HG03095 (cell line): ENCODE results near the gene DMXL2.
"Not testable (repeated sequence)": the region's sequence is repeated elsewhere in the genome, so short reads cannot be mapped to it uniquely, and the experiment has no call there.

ENCODE experiments used
- ATAC-seq: cut with Tn5 transposase; IDR thresholded peaks from one replicate; pipeline ENCODE4 v1.9.1; 2021; ENCODE audit warnings: moderate library complexity; ENCODE audit not compliant: unreplicated experiment

DMXL2 gene, protein sequence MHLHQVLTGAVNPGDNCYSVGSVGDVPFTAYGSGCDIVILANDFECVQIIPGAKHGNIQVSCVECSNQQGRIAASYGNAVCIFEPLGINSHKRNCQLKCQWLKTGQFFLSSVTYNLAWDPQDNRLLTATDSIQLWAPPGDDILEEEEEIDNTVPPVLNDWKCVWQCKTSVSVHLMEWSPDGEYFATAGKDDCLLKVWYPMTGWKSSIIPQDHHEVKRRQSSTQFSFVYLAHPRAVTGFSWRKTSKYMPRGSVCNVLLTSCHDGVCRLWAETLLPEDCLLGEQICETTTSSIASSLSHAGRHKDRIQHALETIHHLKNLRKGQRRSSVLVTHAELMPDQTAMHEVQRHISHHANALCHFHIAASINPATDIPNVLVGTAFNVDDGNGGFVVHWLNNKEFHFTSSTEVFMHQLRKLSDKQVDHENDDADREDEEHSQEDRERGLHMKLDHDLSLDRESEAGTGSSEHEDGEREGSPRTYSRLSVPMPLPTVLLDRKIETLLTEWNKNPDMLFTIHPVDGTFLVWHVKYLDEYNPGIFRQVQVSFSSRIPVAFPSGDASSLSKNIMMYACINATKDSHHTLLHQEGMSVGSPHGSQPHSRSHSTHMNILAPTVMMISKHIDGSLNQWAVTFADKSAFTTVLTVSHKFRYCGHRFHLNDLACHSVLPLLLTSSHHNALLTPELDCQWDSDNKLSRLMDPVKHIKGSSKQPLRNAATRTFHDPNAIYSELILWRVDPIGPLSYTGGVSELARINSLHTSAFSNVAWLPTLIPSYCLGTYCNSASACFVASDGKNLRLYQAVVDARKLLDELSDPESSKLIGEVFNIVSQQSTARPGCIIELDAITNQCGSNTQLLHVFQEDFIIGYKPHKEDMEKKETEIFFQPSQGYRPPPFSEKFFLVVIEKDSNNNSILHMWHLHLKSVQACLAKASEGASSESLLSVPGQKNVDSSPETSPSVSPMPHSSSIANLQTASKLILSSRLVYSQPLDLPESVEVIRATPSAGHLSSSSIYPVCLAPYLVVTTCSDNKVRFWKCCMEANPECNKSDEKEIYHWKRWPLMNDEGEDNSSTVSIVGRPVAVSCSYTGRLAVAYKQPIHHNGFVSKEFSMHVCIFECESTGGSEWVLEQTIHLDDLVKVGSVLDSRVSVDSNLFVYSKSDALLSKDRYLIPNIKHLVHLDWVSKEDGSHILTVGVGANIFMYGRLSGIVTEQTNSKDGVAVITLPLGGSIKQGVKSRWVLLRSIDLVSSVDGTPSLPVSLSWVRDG (N-terminal part only)

DNA sequence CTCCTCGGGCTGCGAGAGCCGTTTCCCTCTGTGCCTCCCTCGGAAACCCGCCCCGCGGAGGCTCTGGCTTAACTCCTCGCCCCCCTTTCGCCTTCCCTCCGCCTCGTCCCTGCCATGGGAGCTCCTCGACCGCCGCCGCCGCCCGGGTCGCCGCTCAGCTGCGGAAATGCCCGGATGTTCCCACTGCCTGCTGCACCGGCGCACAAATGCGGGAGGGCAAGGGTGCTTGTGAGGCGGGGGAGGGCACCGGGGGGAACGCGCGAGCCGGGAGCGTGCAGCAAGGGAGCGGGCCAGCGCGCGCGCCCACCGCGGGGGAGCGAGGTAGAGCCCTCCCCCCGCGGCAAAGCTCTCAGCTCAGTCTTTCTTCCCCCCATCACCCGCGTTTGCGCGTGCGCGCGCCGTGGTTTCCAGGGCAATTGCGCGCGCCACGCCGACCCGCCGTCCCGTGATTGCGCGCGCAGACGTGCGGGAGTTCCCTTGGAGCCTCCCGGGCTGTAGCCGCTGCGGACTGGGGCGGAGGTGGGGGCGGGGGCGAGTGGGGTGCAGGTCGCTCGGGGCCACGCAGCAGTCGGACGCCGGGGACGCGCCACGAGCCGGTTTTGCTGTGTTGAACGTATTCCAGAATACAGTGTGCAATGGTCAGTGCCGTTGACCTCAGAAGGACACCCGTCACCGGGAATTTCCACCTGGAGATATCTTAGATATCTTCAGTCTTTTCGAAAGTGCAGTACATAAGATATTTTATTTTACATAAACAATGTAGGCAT lies at the start of gene DMXL2:
Gene DMXL2, minus strand, starts transcription at position 168 of the 767 bp plus-strand sequence. CDS start 226 bp downstream, outside the sequence.
- peak; percentile 21 for ATAC-seq

DNA sequence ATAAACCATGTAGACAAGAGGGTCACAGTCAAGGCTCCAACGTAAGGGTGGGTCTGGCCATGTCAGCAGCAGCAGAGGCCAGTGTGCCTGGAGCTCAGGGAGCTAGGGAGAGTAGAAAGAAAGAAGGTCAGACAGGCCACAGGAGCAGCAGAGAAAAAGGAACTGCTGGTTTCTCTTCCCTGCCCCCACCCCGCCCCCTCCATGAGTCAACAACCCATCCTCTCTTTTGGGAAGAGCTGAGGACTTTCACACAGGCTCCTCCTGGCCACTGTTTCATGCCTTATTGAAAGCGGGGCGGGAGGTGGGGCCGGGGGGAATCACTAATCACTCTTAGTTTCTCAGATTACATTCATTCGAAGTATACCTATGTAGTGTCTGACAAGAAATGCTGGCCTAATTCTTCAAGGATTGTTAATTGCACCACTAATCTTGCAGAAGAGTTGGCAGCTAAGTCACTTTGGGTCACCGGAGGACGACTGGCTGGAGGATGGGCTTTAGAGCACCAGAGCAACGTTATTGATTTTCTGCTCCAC lies 49.6 kb upstream of the DMXL2 start:
- no peak for ATAC-seq

DNA sequence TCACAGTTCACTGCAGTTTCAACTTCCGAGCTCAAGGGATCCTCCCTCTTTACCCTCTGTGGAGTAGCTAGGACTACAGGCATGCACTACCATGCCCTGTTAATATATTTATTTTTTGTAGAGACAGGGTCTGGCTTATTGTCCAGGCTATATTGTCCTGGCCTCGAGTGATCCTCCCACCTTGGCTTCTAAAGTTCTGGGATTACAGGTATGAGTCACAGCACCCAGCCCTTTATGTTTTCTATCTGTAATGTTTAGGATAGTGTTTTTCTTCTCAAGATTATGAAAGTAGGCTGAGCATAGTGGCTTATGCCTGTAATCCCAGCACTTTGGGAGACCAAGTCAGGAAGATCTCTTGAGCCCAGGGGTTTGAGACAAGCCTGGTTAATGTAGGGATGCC lies 46.8 kb upstream of the DMXL2 start:
- ATAC-seq, result no peak

DNA sequence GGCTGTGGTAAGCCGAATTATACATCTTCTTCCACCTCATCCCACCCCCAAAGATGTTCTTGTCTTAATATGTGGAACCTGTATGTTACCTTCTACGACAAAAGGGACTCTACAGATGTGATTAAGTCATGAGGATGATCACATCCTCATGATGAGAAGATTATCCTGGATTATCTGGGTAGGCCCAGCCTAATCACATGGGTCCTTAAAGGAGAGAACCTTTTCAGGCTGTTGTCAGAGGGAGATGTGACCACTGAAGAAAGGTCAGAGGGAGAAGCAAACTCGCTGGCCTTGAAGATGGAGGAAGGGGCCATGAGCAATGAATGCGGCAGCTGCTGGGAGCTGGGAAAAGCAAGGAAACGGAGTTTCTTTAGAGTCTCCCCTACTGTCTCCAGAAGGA lies 45.9 kb upstream of the DMXL2 start:
- ATAC-seq, result no peak

DNA sequence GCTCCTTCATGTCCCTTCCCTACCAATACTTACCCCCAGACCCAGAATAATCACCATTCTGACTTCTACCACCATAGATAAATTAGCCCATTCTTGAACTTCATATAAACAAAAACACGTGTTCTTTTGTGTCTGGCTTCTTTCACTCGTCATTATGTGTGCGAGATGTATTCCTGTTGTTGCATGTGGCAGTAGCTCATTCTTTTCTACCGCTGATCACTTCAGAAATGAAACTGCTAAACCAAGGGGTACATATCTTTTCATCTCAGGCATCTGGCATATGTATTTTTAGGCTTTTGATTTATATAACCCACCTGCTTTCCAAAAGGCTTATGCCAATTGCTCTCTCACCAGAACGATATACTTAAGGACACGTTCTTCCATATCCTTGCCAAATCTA lies 44.9 kb upstream of the DMXL2 start:
- ATAC-seq, result no peak

GRCh38 chr15:51661072-51661471 lies 38.5 kb upstream of the DMXL2 start:
- ATAC-seq, result no peak

GRCh38 chr15:51658664-51659063 lies 36.1 kb upstream of the DMXL2 start:
- ATAC-seq, result no peak

DNA sequence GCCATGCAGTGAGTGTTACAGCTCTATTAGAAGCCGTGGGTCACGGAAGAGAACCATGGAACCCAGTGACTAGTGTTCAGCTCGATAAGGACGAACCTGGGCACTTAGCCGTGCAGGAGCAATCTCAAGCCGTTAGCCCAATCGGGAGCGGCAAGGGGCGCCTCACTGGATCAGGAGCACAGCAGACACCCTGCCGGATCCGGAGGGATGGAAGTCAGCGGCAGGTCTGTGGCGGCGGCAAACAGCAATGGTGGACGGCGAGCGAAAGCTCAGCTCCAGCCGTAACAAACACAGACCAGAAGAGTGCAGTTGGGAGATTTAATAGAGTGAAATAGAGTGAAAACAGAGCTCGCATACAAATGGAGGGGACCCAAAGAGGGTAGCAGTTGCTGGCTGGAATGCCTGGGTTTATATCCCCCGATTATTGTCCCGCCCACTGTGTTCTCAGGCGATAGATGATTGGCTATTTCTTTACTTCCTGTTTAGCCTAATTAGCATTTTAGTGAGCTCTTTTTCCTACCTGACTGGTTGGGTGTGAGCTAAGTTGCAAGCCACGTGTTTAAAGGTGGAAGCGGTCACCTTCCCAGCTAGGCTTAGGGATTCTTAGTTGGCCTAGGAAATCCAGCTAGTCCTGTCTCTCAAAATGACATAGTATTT lies 33.0 kb upstream of the DMXL2 start:
- not testable (repeated sequence) for ATAC-seq

GRCh38 chr15:51652084-51652668 lies 29.6 kb upstream of the DMXL2 start:
- ATAC-seq, result no peak

GRCh38 chr15:51649659-51650521 lies 27.3 kb upstream of the DMXL2 start:
- peak; percentile 57 for ATAC-seq

GRCh38 chr15:51648643-51649042 lies 26.1 kb upstream of the DMXL2 start:
- not testable (repeated sequence) for ATAC-seq

GRCh38 chr15:51648101-51648500 lies 25.5 kb upstream of the DMXL2 start:
- ATAC-seq, result not testable (repeated sequence)

GRCh38 chr15:51647128-51647562 lies 24.6 kb upstream of the DMXL2 start:
- ATAC-seq, result no peak

- ATAC-seq, result no peak
These were observed 20.1 kb upstream of the DMXL2 start for GRCh38 chr15:51642696-51643095.

DNA sequence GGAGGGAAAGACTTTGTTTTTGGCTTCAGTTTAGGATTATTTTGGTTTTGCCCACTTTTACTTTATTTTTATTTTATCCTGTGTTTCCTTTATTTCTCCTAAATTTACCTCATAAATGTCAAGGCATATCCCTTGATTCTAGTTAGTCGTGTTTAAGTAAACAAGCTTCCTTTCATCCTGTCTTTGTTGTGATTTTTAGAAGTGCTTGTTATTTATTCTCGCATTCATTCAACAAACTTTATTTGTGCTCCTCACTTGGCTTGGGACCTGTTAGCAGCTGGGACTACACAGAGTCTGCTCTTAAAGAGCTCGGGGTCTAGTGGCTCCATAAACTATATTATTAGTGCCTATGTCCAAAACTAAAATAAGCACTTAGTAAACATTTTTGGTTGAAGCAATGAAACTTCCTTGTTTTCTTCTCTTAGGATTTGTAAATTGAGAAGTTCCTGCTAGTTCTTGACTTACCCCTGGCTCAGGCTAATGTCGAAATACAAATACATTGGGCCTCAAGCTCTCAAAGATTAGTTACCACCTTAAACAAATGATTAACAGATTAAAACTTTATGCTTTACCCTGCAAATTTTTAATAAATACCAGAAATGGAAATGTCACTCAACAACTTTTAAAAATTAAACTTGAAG lies 19.0 kb upstream of the DMXL2 start:
- ATAC-seq, result no peak

DNA sequence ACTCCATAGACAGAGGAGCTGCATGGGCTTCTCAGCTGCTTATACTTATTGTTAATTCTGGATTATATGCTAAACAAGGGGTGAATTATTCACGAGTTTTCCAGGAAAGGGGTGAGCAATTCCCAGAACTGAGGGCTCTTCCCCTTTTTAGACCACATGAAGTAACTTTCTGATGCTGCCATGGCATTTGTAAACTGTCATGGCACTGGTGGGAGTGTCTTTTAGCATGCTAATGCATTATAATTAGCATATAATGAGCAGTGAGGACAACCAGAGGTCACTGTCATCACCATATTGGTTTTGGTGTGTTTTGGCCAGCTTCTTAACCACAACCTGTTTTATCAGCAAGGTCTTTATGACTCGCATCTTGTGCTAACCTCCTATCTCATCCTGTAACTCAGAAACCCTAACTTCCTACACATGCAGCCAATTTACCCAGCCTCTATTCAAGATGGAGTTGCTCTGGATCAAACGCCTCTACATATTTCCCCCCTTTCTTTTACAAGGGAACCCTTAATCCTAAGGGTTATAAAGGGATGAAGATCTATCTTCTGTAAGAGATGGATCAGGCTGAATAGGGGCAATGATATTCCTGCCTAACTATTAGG lies 12.1 kb upstream of the DMXL2 start:
- no peak for ATAC-seq

- ATAC-seq, result no peak
These were observed 7.0 kb upstream of the DMXL2 start for GRCh38 chr15:51629612-51630011.
